ENCODE measurements around the gene NUCB2.
A peak's percentile ranks its signal among the peaks of the same experiment; 100 is the strongest.

The NUCB2 gene

GRCh38 chr11:17343907-17344306 is 67.4 kb downstream of the NUCB2 start:
- DNase-seq, result no peak

DNA sequence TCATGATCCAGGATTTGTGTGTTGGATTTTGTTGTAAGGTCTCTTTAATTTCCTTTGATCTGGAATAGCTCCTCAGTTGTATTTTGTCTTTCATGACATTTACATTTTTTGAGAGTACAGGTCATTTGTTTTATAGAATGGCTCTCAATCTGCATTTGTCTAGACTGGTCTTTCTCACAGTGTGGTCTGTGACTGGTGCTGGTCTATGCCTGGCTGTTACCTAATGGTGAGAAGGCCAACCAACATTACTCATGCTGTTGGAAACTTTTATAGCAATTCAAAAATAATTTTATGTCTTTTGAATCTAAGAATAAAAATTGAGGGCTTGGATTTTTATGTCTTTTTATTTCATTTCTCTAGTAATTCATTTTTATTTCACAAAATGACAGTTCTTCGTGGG is 71.1 kb downstream of the NUCB2 start:
- no peak for DNase-seq

DNA sequence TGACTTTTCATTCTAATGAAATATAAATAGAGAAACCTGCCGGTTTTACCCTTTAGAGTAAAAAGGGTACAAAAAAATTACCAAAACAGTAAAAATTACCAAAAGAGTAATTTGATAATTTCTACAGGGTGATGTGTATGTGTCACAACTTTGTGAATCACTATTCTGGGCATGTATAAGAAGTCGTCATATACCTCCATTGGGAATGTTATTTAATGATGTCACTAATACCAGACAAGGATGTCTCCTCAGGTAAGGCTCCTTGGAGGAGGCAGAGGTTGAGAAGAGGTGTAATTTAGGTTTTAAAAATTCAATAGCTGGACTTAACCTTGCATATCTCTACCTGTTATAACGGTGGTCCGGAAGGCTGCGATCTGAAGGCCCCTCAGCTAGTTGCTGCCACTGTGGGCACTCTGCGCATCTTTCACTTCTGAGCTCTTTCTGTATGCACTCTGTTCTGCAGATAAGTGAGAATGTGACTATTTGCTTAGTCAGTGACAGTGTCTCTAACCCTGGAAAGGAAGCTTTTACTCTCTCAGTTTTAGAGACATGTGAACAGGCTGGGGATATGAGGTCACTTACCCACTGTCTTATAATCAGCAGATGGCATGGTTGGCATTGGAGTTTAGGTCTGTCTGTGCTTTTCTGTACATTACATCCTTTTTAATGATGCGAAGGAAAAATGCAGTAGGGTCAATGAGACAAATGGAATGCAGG is 74.1 kb downstream of the NUCB2 start:
- no peak for DNase-seq

- DNase-seq, result no peak
Observed at GRCh38 chr11:17351172-17351509, 74.6 kb downstream of the NUCB2 start.

- DNase-seq, result no peak
Observed at GRCh38 chr11:17351510-17352176, 75.1 kb downstream of the NUCB2 start, which contains the start of gene NCR3LG1. Gene NCR3LG1, plus strand, starts transcription at chr11:17351800. Its CDS starts 170 bp downstream, at chr11:17351970.

- peak; percentile 66 for DNase-seq
Observed at GRCh38 chr11:17352950-17353820, 76.6 kb downstream of the NUCB2 start.

GRCh38 chr11:17353821-17354600 is 77.5 kb downstream of the NUCB2 start:
- DNase-seq, result no peak

DNA sequence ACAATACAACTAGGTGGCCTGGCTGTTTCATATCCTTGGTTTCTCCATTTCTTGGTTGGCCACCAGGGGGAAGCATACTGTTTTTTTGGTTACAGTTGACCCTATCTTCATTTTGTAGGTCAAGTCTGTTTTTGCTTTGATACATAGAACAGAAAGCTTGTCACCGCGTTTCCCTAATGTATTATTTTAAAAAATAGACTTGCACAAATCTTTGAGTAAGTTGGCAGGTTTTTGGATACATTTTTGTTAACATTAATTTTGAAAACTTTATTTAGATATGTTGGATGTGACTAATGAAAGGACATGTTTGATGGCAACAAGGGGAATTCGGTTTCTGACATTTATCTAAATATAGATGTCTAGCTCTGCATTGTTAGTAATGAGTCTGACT is 78.1 kb downstream of the NUCB2 start:
- DNase-seq, result peak; percentile 48

GRCh38 chr11:17366495-17366894 is 90.0 kb downstream of the NUCB2 start:
- DNase-seq, result no peak

- DNase-seq, result no peak
Observed at GRCh38 chr11:17368551-17368950, 92.0 kb downstream of the NUCB2 start.

DNA sequence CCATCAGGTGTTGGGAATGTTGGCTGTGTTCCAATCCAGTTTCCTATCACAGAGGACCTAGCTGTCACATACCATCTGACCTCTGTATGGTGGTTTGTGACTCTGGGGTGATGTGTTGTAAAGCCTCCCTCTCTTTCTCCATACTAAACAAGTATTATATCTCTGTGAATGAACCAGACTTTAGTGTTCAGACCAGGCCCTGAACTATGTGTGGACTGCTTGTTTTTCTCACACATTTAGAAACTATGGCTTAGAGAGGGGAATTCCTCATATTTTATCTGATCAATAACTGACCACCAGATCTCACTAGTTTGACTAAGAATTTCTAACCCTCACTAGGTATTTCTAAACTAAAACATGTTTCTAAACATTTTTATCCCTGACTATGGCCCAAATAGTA is 92.6 kb downstream of the NUCB2 start:
- no peak for DNase-seq

DNA sequence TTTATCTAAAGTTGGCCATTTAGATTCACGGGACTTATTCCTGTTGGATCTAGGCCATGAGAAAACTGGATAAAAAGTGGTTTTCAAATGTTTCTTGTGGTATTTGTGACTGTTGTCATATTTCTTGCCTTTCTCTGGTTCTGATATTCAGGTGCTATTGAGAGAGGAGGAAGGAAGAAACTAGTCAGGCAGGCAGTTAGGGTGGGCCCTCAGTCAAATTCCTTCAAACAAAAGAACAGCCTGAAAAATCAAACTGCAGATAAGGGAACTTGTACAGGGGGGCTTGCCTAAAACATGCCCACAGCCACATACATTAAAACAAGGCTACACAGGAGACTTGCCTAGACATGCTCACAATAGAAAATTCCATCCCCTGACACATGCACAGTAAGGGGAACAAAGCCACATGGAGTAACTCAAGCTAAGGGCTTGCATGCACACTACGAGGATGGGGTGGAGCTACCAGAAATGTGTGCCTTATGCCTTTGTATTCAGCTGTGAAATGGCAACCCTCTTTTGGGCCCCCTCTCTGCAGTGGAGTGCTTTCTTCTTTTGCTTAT is 93.2 kb downstream of the NUCB2 start:
- DNase-seq, result no peak

DNA sequence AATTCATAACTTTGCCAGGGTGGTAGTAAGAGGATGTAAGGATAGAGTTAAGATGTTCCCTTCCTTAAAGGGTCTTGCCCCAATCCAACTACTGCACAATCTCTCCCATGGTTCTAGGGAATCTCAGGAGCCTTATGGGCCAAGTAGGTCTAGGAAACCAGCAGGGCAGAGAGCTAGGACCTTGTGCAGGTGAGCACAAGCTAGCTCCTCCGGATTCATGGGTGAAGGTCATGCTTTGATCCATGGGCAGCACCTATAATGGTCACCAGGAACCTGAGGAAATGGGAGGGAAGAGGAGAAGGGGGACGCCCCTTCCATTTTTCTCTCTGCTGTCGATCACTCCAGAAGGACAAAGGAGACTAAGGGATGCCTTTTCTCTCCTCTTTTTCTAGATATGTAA is 95.1 kb downstream of the NUCB2 start:
- DNase-seq, result no peak

- no peak for DNase-seq
Observed at GRCh38 chr11:17375547-17375946, 99.0 kb downstream of the NUCB2 start.

- DNase-seq, result no peak
Observed at GRCh38 chr11:17376493-17376892, 100.0 kb downstream of the NUCB2 start.

DNA sequence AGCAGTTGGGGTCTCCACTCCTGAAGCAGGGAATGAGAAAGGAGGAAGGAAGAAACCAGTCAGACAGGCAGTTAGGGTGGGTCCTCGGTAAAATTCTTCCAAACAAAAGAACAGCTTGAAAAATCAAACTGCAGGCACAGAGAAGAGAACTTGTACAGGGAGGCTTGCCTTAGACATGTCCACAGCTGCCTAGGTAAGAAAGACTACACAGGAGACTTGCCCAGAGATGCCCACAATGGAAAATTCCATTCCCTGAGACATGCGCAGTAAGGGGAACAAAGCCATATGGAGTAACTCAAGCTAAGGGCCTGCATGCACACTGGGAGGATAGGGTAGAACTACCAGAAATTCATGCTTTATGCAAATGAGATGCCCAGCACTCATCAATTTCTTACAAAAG is 102.1 kb downstream of the NUCB2 start:
- DNase-seq, result no peak

DNA sequence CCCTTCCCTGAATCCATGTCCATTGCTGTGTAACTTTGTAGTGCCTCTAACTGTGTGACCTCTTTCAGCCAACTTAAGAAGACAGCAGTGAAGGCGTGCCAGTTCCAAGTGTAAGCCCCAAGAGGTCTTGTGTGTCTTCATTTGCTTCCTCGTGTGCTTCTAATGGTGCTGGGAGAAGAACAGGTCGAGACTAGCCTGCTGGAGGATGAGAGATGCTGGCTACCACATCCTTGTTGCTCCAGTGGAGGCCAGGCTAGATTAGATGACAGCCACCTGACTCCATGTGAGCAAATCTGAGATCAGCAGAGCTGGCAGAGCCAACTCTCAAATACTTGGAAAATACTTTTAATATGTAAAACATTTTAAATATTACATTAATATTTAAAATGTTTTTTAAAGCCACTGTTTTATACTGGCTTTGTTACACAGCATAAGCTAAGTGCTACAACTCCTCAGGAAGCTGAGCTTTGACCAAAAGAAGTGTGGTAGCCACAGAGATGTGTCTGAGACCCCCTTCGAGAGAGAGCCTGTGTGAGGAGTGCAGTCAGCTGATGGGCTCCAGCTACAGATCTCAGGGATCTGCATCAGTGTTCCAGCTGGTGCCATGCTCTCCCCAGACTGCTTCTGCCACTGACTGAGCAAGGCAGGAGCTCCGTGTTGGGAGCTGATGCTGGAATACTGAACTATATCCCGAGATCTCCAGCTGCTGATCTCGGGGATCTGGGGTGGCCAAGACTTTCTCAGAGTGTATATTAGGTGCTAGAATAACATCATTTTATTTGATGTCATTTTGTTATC is 103.0 kb downstream of the NUCB2 start:
- DNase-seq, result no peak

DNA sequence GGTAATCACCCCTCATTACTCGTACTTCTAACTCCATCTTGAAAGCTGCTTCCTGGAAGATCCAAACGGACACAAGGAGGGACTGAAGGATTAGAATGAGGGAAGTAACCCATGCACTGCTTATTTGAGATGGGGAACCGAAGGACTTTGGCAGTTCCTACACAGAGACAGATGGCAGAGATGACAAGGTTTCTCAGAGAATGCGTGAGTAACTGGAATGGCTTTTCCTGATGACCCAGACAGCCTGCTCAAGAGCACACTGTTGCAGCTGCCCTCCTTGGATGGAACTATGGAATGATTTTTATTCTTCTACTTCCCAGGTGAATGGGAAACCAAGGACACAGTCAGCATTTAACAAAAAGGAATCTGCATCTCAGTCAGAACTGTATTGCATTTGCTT is 104.6 kb downstream of the NUCB2 start:
- no peak for DNase-seq

Data from GDM1 (cell line).